Measurements from ENCODE around the gene ADGRB2.

ADGRB2 gene

DNA sequence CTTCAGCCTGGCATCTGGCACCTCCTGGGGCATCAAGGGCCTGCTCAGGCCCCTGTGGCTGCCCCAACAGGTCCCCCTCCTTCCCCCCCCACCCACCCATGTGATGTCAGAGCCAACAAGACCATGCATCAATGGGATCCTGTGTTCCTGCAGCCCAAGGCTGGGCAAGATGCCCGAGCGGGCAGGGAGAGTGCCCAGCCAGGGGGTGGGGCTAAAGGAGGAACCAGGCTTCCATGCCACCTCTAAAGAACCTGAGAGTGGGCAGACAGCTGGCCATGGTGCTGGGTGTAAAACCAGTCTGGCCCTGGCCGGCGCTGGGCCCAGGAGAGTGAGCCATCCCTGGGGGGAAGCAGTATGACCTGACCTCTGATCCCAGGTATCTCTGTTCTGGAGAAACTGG is 67.9 kb downstream of the ADGRB2 start:
- H3K4me1 Mint-ChIP-seq (ENCODE audit: low read depth) = peaks cover 11% of the 10 kb centered on the region
- H3K27me3 Mint-ChIP-seq (ENCODE audit: low read depth) = peaks cover 3% of the 10 kb centered on the region
- no peaks in the 10 kb centered on the region for H3K9me3 Mint-ChIP-seq

DNA sequence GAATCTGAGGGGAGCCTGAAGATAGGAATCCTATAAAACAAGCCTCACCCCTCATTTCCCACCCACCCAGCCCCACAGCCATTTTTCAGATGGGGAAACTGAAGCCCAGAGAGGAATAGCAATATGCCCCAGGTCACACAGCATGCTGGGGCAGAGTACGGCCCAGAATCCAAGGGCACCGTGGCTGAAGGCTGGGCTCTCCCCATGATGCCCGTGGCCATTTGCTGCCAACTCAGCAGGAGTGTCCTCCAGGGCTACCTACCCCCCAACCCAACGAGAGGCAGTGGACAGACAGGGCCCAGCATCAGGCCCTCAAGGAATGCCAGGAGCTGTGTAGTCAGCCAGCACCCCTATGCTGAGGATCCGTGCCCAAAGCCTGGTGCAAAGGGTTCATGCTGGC is 68.8 kb downstream of the ADGRB2 start:
- Mint-ChIP-seq H3K9me3 (no peaks in the 10 kb centered on the region), H3K4me1 (ENCODE audit: low read depth) (peaks cover 9% of the 10 kb centered on the region), H3K27ac (no peak overlapping the region), H3K4me3 (no peak overlapping the region), H3K36me3 (ENCODE audit: low read depth) (no peaks in the 10 kb centered on the region), H3K27me3 (ENCODE audit: low read depth) (no peaks in the 10 kb centered on the region)

More for the DNA sequence above, 67.9 kb downstream of the ADGRB2 start:
- H3K27ac Mint-ChIP-seq = no peak overlapping the region
- no peaks in the 10 kb centered on the region for H3K36me3 Mint-ChIP-seq (ENCODE audit: low read depth)
- H3K4me3 Mint-ChIP-seq = no peak overlapping the region

DNA sequence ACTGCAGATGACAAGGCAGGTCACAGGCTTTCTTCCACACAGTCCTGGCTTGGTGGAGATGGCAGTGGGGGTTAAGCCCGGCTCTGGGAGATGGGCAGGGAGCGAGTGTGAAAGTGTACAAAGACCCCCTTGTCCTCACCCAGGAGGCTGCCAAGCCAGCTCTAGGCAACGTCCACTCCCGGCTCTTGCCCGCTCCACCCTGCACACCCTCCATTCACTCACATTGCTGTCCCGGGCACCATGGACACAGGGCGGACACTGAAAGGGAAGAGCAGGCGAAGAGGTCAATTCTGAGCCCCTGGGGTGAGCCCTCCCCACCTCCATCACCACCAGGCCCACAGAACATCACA is 69.2 kb downstream of the ADGRB2 start:
- Mint-ChIP-seq H3K27ac (no peak overlapping the region), H3K4me1 (ENCODE audit: low read depth) (peaks cover 9% of the 10 kb centered on the region), H3K27me3 (ENCODE audit: low read depth) (no peaks in the 10 kb centered on the region), H3K4me3 (no peak overlapping the region), H3K9me3 (no peaks in the 10 kb centered on the region), H3K36me3 (ENCODE audit: low read depth) (no peaks in the 10 kb centered on the region)

DNA sequence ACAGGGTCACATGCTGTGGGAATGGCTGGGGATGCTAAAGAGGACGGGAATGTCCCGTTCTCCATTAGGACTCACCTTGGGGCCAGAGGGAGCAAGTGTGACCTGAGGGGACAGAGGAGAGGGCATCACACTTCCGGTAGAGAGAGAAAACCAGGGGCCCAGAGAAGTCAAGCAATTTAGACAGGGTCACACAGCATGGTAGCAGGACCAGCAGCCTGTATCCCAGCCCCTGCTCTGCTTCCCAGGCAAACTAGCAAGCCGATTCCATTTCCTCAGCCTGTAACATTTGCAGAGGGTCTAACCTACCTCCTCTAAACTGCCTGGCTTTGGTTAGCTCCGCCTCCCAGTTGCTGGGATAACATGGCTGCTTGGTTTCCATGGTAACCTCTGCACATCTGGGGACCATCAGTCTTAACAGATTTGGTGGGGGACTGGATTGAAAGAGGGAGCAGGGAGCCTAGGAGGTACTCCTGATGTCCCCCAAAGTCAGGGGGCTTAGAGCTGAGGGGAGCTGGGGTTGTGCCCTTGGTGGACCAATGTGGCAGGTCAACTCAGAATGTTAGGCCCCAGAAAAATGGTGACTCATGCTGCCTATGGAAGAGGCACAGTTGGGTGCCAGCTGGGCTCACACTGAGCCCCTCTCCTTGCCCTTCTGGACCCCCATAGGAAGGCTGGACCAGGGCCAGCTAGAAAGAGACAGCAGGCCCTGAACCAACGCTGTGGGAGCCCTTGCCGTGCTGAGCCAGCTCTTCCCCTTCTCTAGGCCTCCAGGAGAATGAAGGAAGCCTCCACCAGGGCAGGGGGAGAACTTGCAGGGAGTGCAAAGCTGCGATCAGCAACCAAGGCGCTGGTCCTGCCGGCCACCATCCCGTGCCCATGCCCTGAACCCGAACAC is 69.8 kb downstream of the ADGRB2 start:
- no peak overlapping the region for H3K27ac Mint-ChIP-seq
- no peak overlapping the region for H3K4me3 Mint-ChIP-seq
- no peaks in the 10 kb centered on the region for H3K9me3 Mint-ChIP-seq
- H3K27me3 Mint-ChIP-seq (ENCODE audit: low read depth) = no peaks in the 10 kb centered on the region
- H3K4me1 Mint-ChIP-seq (ENCODE audit: low read depth) = peaks cover 4% of the 10 kb centered on the region
- no peaks in the 10 kb centered on the region for H3K36me3 Mint-ChIP-seq (ENCODE audit: low read depth)

DNA sequence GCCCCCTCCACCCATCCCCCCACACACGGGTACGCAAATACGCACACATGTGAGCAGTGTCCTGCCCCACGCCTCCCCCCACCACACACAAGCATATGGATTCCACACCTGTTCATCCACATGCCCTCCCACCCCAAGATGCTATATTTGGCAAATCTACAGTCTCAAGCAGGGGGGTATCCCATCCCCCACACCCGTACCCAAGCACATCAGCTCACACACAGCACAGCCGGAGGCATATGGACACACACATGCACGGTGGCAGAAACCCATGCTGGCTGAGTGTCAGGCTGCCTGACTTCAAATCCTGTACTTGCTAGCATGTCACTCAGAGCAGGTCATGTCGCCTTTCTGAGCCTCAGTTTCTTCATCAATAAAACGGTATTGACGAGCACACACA is 70.9 kb downstream of the ADGRB2 start:
- no peak overlapping the region for H3K4me3 Mint-ChIP-seq

DNA sequence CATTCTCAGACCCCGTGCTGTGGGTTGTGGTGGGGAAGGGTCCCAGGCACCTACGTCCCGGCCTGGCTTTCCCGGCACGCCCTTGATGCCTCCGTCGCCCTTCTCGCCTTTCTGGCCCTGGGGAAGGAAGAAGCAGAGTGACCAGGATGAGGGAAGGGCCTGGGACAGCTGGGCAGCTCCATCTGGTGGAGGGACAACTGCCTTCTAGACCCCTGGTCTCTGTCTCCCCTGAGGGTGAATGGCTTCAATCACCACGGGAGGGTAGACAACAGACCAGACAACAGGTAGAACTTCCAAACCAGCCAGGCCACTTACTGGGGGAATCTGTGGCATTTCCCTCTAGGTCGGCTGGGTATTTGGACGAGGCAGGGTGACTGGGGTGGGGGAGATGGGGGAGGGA is 72.2 kb downstream of the ADGRB2 start:
- no peaks in the 10 kb centered on the region for H3K27me3 Mint-ChIP-seq (ENCODE audit: low read depth)
- H3K27ac Mint-ChIP-seq = no peak overlapping the region
- H3K36me3 Mint-ChIP-seq (ENCODE audit: low read depth) = no peaks in the 10 kb centered on the region
- no peak overlapping the region for H3K4me3 Mint-ChIP-seq
- H3K4me1 Mint-ChIP-seq (ENCODE audit: low read depth) = no peaks in the 10 kb centered on the region
- H3K9me3 Mint-ChIP-seq = no peaks in the 10 kb centered on the region

More for the DNA sequence above, 70.9 kb downstream of the ADGRB2 start:
- no peaks in the 10 kb centered on the region for H3K4me1 Mint-ChIP-seq (ENCODE audit: low read depth)
- H3K9me3 Mint-ChIP-seq = no peaks in the 10 kb centered on the region
- H3K36me3 Mint-ChIP-seq (ENCODE audit: low read depth) = no peaks in the 10 kb centered on the region
- no peaks in the 10 kb centered on the region for H3K27me3 Mint-ChIP-seq (ENCODE audit: low read depth)
- no peak overlapping the region for H3K27ac Mint-ChIP-seq

DNA sequence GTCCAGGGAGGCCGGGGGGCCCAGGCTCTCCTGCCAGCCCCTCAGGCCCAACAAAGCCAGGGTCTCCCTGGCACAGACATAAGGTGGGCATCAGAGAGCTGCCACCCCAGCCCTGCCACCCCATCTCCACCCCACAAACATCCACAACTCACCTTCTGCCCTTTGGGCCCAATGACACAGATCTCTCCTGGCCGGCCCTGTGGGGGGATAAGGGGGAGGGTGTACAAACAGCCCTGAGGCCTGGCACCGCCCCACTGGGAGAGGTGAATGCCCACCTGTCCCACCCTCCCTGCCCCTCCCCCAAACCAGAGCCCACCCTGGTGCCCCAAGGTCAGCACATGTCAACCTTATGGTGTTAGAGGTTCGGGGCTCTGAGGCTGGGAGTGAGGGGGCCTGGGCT is 72.7 kb downstream of the ADGRB2 start:
- no peaks in the 10 kb centered on the region for H3K36me3 Mint-ChIP-seq (ENCODE audit: low read depth)
- peaks cover 4% of the 10 kb centered on the region for H3K27me3 Mint-ChIP-seq (ENCODE audit: low read depth)
- H3K9me3 Mint-ChIP-seq = no peaks in the 10 kb centered on the region
- H3K4me1 Mint-ChIP-seq (ENCODE audit: low read depth) = no peaks in the 10 kb centered on the region
- no peak overlapping the region for H3K4me3 Mint-ChIP-seq
- H3K27ac Mint-ChIP-seq = no peak overlapping the region

DNA sequence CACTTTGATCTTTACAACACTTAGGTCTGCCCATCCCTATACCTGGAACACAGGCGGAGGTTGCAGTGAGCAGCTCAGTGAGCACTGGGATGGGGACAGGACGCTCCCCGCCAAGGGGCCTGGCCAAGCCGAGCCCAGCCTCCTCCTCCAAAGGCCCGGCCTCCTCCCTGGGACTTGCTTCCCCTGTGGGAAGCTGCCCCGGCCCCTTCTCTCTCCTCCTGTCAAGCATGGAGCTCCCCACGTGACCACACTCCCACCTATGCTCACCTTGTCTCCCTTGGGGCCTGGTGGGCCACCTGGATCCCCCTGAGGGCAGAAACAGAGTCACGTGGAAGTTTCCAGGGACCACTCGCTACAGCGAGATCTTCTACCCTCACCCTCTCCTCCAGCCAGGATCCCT is 73.2 kb downstream of the ADGRB2 start:
- H3K27ac Mint-ChIP-seq = no peak overlapping the region

DNA sequence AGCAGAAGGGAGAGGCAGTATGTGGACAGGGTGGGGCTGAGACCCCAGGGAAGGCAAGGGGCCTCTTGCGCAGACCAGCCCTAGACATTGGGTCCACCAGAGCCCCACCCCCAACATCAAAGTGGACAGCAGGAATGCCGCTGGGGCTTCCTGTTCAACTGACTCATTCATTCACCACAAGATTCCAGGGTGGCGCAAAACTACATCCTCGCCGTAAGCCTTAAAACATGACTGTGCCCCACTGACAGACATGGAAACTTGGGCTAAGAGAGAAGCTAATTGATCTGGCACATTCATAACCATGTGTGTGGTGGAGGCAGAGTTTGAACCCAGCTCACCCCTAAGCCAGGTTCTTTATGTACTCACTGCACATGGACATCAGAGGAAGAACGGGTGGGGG is 74.3 kb downstream of the ADGRB2 start:
- Mint-ChIP-seq H3K36me3 (ENCODE audit: low read depth) (no peaks in the 10 kb centered on the region), H3K4me3 (no peak overlapping the region), H3K9me3 (no peaks in the 10 kb centered on the region), H3K27me3 (ENCODE audit: low read depth) (peaks cover 7% of the 10 kb centered on the region), H3K4me1 (ENCODE audit: low read depth) (no peaks in the 10 kb centered on the region), H3K27ac (no peak overlapping the region)

More for the DNA sequence above, 73.2 kb downstream of the ADGRB2 start:
- Mint-ChIP-seq H3K9me3 (no peaks in the 10 kb centered on the region), H3K36me3 (ENCODE audit: low read depth) (no peaks in the 10 kb centered on the region), H3K27me3 (ENCODE audit: low read depth) (peaks cover 7% of the 10 kb centered on the region), H3K4me1 (ENCODE audit: low read depth) (no peaks in the 10 kb centered on the region), H3K4me3 (no peak overlapping the region)

DNA sequence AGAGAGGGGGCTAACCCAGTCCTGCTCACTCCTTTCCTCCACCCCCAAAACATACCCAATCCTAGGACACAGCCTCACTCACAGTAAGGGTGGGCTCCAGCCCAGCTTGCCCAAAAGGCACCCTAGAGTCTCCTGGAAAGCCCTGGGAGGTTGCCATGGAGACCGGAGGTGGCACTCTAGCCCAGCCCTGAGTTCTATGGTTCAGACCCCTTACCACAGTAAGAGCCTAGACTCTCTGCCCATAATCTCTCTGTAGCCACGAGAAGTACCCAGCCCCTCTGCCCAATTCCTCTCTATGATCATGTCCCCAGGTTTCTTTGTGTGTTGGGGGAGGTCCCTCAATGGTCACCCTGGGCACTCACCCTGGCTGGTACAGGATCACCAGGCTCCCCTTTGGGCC is 74.8 kb downstream of the ADGRB2 start:
- H3K4me3 Mint-ChIP-seq = no peak overlapping the region
- no peaks in the 10 kb centered on the region for H3K4me1 Mint-ChIP-seq (ENCODE audit: low read depth)
- H3K27me3 Mint-ChIP-seq (ENCODE audit: low read depth) = peaks cover 7% of the 10 kb centered on the region
- H3K36me3 Mint-ChIP-seq (ENCODE audit: low read depth) = no peaks in the 10 kb centered on the region
- H3K27ac Mint-ChIP-seq = no peak overlapping the region
- H3K9me3 Mint-ChIP-seq = no peaks in the 10 kb centered on the region

DNA sequence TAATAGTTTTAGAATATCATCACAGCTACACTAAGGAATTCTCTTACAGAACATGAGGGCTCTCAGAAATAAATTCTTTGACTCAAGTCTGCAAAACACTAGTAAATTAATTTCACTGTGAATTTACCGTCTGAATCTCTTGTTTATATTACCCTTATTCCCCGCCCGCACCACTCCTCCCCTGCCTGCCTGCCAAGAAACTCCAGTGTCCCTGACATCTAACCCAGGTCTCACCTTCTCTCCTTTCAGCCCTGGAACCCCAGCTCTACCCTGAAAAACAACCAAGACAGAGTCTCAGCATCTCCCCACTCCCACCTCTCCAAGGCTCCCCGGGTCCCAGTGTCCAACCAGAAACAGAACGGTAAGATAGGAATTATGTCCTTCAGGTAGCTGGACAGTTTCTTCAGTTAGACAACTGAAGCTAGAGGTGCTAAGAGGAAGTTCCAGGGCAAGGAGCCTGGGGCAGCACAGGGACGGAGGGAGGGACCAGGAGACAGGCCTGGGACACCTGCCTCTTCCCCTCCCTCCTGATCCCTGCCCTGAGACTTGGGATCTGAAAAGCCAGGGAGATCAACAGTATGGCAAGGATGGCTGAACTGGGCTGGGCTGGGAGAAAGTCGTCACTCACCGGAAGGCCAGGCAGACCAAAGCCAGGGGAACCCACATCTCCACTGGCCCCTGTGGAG is 75.8 kb downstream of the ADGRB2 start:
- Mint-ChIP-seq H3K4me1 (ENCODE audit: low read depth) (no peaks in the 10 kb centered on the region), H3K4me3 (no peak overlapping the region), H3K9me3 (no peaks in the 10 kb centered on the region), H3K27ac (no peak overlapping the region), H3K27me3 (ENCODE audit: low read depth) (peaks cover 7% of the 10 kb centered on the region), H3K36me3 (ENCODE audit: low read depth) (no peaks in the 10 kb centered on the region)

DNA sequence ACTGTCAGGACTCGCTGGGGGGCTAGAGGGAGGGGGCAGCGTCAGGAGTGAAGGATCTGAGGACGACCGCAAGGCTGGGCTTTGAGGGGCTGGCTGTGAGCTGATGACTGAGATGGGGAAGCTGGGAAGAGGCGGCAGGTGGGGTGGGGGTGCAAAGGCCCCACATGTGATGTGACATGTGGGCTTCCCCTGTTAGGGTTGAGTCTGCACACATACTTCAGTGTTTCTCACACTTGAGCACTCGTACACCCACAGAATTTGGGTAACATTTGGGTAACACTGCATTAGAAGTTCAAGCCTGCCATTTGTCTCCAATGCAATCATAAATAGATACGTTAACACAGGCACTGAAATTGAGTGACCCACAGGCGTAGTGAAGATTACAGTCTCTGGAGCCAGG is 76.5 kb downstream of the ADGRB2 start:
- H3K4me3 Mint-ChIP-seq = no peak overlapping the region
- no peaks in the 10 kb centered on the region for H3K36me3 Mint-ChIP-seq (ENCODE audit: low read depth)
- H3K27me3 Mint-ChIP-seq (ENCODE audit: low read depth) = peaks cover 7% of the 10 kb centered on the region
- no peaks in the 10 kb centered on the region for H3K9me3 Mint-ChIP-seq
- no peaks in the 10 kb centered on the region for H3K4me1 Mint-ChIP-seq (ENCODE audit: low read depth)
- H3K27ac Mint-ChIP-seq = no peak overlapping the region

DNA sequence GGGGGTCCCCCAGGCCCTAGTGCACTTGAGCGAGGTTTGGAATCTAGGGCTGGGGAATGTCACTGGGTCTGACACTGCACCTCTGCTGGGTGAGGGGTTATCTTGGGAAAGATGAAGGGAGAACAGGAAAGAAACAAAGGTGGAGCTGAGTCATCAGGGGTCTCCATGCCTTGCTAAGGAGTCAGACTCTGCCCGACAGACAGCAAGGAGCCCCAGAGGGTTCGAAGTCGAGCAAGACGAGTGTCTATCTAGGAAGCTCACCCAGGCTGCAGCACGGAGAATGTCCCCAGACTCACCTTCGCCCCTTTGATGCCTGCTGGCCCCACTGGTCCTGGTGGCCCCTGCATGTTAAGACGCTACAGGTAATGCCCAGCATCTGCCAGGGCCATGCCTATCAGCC is 78.3 kb downstream of the ADGRB2 start:
- H3K4me1 Mint-ChIP-seq (ENCODE audit: low read depth) = no peaks in the 10 kb centered on the region
- H3K9me3 Mint-ChIP-seq = no peaks in the 10 kb centered on the region
- H3K27me3 Mint-ChIP-seq (ENCODE audit: low read depth) = peaks cover 8% of the 10 kb centered on the region

DNA sequence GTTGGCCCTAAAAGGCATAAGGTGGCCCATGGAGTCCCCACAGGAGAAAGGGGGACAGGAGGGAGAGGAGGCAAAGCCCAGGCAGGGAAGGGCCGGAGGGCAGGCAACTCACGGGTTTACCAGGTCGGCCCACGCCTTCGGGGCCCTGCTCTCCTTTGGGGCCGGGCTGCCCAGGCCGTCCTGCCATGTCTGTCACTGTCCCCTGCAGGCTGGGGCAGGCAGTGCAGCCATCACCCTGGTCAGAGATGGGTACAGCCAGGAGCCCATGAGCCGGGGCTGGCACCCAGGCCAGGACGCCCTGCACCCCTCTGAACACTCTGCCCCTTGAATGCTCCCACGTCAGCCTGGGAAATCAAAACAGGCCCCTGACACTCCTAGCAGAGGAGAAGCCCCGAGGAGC is 80.1 kb downstream of the ADGRB2 start:
- no peak overlapping the region for H3K4me3 Mint-ChIP-seq
- H3K36me3 Mint-ChIP-seq (ENCODE audit: low read depth) = no peaks in the 10 kb centered on the region
- H3K27ac Mint-ChIP-seq = no peak overlapping the region
- H3K4me1 Mint-ChIP-seq (ENCODE audit: low read depth) = no peaks in the 10 kb centered on the region
- H3K27me3 Mint-ChIP-seq (ENCODE audit: low read depth) = peaks cover 10% of the 10 kb centered on the region
- no peaks in the 10 kb centered on the region for H3K9me3 Mint-ChIP-seq

More for the DNA sequence above, 78.3 kb downstream of the ADGRB2 start:
- no peak overlapping the region for H3K27ac Mint-ChIP-seq
- no peak overlapping the region for H3K4me3 Mint-ChIP-seq
- H3K36me3 Mint-ChIP-seq (ENCODE audit: low read depth) = no peaks in the 10 kb centered on the region

DNA sequence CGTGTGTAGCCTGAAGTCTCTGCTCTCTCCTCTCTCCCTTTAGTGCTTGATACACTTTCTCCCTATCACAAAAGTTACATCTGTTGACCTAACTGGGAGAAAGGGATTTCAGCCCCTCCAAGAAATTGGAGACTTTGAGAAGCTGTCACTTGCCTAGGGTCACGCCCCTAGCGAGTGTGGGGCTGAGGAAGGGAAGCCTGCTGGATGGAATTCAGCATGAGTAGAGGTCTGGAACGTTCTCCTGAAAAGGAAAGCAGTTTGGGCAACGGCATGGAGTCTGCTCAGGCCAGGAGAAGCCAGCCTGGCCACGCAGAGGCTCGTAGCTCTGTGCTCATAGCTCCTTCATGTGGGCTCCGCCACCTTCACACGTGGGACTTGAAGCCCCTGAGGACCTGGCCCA is 82.7 kb downstream of the ADGRB2 start:
- H3K4me1 Mint-ChIP-seq (ENCODE audit: low read depth) = no peaks in the 10 kb centered on the region
- H3K4me3 Mint-ChIP-seq = no peak overlapping the region
- peaks cover 5% of the 10 kb centered on the region for H3K27me3 Mint-ChIP-seq (ENCODE audit: low read depth)

More for the DNA sequence above, 82.7 kb downstream of the ADGRB2 start:
- Mint-ChIP-seq H3K27ac (no peak overlapping the region), H3K36me3 (ENCODE audit: low read depth) (no peaks in the 10 kb centered on the region), H3K9me3 (no peaks in the 10 kb centered on the region)
